ENCODE results near the gene ANKRD39.

The ANKRD39 gene

DNA sequence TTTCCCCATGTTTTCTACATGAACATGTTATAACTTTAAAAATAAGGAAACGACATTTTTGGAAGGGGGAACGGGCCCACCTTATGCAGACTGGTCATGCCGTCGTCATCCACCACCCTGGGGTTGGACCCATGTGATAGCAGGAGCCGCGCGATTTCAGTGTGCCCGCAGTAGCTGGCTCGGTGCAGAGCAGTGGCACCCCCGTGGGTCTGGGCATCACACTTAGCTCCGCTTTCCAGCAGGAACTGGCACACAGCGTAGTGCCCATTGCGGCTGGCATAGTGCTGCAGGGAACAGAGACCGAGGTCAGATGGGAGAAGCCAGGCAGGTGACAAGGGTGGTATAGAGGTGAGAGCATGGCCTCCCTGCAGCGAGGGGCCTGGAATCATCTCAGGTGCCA lies 4.5 kb downstream of the ANKRD39 start:
- DNase-seq (ENCODE audit: low read depth), result no peak

DNA sequence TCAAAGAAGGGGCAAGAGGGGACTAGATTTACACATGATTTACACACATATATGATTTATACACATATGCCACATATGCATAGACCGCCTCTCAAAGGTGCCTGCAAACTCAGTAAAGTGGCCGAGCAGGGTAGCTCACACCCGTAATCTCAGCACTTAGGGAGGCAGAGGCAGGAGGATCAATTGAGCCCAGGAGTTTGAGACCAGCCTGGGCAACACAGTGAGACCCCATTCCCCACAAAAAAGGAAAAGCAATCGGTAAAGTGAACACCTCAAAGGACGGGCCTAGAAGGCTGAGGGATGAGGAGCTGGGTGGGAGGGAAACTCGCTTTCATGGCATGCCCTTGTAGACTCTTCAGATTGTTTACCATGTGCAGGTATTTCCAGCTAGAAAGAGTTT lies 5.1 kb downstream of the ANKRD39 start:
- DNase-seq (ENCODE audit: low read depth), result no peak

DNA sequence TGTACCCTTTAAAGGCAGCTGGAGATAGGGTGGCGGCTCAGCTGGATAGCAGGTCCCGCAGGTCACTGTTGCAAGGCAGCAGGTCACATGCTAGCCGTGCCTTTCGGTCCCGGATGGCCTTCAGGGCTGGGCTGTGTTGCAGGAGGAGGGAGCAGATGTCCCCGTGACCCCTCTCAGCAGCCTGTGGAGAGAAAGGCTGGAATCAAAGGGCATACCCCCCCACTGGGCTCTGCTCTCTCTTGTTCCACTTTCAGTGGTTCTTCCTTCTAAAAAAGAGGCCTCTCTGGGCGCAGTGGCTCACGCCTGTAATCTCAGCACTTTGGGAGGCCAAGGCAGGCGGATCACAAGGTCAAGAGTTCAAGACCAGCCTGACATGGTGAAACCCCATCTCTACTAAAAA lies 9.6 kb downstream of the ANKRD39 start:
- no peak for DNase-seq (ENCODE audit: low read depth)

DNA sequence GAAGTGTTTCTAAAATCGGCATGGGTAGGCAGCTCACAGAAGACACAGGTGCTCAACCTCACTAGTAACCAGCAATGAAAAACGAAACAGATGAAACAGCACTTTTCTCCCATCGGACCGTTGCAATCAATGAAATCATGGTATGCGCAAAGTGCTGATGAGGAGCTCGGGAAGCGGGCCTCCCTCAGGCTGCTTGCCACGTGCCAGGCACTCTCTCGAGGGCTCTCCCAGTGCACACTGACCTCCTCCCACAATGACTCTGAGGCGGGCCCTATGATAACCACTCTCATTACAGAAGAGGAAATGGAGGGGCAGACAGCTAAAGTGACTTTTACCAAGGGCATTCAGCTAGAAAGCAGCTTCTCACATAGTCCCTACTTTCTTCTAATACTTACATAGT lies 10.2 kb downstream of the ANKRD39 start:
- no peak for DNase-seq (ENCODE audit: low read depth)

DNA sequence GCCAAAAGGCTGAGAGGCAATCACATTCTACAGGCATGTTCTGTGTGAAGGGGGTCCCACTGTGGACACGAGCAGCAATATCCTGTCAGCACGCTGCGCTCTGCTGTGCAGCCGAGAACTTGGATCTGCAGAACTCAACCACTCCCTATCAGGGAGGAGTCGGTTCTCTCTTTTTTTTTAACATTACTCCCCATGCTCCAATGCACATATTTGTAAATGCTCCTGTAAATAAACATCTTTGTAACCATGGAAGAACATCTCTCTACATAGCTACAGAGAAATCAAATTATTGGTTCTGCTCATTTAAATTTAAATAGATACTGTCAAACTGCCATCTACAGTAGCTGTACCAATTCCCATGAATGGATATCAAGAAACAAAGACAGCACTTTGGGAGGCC lies 11.0 kb downstream of the ANKRD39 start:
- DNase-seq (ENCODE audit: low read depth), result no peak

DNA sequence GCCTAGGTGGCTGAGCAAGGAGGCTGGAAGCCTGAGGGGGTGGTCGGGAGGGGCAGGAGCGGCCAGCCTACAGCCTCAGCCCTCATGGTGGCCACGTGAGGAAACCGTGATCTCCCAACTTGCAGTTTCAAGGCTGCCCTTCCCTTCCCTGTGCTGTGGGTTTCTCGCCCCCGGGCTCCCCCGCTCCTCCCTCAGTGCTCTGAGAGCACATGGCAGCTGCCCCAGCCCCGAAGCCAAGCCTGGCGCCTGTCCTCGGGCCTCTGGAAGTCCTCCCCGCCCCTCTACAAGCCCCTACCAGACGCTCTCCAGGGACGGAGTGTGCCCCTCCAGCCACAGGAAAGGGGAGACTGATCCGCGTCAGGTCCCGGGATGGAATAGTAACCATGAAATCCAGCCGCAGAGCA lies 13.4 kb downstream of the ANKRD39 start:
- DNase-seq (ENCODE audit: low read depth), result no peak

DNA sequence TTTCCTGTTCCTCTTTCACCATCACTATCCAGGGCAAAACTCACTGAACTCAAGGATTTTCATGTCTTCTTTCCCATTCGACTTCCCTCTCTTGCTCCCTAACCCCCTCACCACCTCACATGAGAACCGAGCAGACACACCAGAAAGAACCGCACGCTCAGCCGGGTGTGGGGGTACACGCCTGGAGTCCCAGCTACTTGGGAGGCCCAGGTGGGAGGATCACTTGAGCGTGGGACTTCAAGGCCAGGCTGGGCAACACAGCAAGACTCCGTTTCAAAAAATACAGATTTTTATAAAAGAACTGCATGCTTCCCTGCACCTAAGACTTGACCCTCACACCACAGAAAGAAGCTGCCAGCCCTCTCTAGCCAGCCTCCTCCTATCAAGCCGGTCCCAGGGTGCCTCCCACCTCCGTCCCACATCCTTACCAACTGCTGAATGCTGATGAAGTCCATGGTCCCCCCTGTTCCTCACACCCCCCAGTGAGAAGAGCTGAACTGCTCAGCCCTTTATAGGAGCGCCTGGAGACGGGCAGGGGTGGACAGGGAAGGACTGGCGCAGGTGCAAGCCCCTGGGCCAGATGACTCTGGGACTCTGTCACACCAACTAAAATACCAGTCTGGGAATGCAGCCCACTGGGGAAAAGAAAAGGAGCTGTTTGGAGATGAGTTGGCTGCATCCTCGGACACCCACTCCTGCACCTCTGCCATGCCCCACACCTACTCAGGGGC lies 14.1 kb downstream of the ANKRD39 start, which contains the start of gene ANKRD23:
Gene ANKRD23 (minus strand): TSS at position 484 of the 731 bp plus-strand sequence. CDS start 29 bp downstream, at position 455.
- DNase-seq (ENCODE audit: low read depth), result no peak

DNA sequence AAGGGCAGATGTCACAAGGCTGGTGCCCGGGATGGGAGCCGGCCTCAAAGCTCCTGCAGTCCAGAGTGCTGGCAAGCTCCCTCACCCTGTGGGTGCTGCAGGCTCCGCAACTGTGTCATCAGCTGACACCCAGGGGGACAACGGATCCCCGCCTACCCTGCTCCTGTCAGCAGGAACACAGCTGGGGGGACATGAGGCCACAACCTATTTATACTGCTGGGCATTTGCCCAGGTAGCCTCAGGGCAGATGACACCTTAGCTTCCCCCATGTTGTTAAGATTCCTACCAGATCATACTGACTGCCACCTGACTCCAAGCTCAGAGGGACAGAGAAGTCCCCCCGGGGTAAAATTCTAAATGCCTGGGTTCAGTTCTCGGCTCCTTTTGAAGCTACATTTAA lies 15.2 kb downstream of the ANKRD39 start:
- no peak for DNase-seq (ENCODE audit: low read depth)

DNA sequence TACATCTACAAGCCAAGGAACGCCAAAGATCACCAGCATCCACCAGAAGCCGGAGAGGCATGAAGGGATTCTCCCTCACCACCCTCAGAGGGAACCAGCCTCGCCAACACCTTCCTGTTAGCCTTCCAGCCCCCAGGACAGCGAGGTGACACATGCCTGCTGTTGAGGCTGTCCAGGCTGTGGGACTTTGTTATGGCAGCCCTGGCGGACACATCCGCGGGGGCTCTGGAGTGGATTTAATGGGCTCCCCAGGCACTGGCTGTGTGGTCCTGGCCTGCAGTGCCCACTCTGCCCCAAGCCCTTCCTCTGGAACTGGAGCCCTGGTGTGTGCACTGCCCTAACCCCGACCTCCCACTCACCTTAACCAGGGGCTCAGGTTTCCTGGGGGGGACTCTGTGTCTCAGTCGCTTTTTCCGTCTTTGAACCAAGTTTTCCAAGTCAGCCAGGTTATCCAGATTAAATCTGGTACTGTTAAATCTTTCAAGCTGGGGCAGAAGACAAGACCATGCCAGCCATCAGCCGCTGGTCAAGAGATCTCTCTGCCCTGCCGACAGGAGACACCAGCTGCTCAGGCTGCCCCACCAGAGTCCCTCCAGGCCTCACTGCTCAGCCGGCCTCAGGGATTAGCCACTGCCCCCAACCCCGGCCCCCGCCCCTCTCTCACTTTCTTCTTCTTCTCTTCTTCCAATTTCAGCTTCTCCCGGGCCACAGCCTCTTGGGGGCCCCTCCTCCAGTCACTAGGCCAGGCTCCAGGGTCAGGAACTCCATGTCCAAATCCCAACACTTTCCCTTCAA lies 15.9 kb downstream of the ANKRD39 start:
- DNase-seq (ENCODE audit: low read depth), result no peak

DNA sequence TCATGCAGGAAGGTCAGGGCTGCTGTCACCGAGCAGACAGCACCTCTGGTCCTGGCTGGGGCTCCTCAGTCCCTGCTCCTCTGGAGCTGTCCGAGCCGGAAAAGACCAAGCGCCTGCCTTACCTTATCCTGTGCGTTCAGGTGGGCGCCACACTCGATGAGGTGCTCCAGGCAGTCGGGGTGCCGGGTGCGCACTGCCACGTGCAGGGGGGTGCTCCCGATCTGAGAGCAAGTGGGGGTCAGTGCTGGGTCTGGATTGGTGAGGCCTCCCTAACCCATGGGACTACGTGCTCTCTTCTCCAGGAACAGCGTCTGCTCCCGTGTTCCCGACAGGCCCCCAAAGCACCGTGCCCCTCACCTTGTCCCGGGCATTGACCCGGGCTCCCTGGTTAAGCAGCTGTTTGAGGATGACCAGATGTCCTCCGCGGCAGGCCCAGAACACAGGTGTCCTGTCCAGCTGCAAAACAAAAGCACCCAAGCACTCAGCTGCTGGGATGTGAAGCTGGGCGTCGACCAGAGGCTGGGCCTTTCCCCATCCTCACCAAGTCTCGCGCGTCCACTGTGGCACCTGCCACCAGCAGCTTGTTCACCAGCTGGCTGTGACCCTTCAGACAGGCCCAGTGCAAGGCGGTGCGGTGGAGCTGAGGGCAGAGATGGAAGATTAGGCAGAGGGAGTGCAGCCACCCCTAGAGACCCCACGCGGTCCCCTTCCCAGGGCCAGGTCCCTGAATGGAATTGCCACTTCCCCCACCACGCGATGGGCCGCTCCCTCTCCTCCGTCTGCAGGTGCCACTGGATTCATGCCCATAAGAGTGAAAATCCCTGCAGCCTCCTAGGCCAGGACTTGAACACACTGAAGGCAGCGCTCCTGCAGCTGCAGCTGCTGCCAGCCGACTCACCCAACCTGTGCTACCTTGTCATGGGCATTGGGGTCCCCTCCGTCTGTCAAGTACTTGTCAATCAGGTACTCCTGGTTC lies 17.7 kb downstream of the ANKRD39 start:
- DNase-seq (ENCODE audit: low read depth), result no peak

DNA sequence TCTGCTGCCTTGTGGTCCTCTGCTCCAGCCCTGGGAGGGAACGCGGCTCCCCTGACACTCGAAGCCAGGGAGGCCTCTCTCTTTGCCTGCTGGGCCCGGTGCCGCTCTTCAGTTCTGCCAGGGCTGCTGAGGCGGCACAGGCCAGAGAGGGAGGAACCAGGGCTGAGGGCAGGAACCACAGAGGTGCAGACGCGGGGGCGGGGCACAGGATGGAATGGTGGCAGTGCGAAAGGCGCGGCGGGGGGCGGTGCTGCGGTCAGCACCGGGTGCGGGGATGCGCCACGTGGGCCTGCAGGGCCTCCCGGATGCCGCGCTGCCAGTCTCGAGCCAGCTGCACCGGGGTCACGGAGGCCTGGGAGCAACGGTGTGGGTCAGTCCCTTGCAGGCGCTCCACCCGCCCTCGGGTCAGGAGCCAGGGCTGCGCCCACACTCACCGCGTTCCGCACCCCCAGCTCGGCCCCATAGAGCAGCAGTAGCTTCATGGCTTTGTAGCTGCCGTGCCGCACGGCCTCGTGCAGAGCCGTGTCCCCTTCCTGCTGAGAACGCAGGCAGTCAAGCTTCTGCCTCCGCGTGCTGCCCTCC lies 18.4 kb downstream of the ANKRD39 start:
- DNase-seq (ENCODE audit: low read depth), result peak; percentile 66

DNA sequence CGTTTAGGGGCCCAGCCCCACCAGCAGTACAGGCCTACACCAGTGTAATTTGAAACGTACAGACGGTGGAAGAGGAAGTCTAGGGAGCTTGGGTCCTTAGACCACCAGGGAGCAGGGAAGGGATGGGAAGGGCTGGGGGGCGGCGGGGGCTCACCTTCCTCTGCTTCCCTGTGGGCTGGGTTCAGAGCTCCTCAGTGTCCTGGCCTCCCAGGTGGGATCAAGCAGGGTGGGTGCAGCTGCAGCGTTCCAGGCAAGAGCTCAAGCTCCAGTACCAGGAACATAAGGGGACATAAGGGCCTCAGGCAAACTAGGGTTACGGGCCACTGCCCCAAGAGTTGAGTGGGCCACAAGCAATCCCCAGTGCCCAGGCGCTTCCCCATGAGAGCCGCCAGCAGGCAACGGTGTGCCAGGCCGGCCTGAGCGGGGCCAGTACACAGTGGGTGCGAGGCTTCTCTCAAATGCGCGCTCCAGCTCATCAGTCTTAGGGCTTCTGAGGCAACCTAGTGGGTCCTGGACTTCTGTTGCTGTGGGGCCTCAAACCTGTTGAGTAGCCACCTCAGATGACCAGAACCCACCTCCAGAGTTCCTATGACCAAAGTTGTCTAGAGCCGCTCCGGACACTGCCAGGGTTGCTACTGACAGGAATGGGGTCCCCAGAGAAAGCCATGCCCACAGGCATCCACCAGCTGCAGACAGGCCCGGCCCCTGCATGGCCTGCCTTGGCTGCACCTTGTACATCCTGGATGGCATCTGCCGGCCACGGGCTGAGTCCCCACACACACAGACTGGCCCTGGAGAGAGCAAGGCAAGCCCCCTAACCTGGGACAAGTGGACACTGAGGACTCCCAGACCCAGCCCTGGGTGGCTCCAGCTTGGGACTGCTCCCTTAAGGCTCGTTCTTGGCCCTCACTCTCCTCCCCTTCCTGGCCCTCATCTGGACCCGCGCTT lies 19.2 kb downstream of the ANKRD39 start:
- no peak for DNase-seq (ENCODE audit: low read depth)

DNA sequence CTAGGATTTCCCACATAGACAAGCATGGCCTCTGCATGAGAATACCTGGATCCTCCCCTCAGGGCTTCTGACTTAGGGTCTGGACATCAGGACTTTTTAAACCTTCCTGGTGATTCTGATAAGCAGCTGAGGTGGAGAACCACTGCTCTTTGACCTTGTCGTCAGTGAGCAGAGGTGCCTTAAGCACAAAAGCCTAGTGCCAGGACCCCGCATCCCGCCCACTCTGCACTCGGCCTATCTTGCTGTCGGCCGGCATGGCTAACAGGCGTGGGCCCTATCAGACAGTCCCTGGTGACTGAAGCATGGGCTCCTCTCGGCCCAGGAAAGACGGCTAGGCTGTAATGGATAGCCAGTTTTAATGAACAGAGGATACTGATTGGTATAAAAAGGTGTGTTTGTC lies 20.2 kb downstream of the ANKRD39 start:
- DNase-seq (ENCODE audit: low read depth), result no peak

DNA sequence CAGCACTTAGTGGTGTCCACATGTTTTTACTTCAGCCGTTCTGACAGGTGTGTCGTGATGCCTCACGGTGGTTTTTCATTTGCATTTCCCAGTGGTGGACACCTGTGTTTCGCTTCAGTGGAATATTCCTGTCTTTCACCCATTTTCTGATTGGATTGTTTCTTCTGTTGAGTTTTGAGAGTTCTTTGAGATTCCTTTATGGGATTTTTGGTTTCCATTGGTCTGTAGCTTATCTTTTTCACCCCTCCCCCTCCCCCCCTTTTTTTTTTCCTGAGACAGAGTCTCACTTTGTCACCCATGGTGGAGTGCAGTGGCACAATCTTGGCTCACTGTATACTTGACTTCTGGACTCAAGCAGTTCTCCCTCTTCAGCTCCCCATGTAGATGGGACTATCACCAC lies 22.0 kb downstream of the ANKRD39 start:
- no peak for DNase-seq (ENCODE audit: low read depth)

DNA sequence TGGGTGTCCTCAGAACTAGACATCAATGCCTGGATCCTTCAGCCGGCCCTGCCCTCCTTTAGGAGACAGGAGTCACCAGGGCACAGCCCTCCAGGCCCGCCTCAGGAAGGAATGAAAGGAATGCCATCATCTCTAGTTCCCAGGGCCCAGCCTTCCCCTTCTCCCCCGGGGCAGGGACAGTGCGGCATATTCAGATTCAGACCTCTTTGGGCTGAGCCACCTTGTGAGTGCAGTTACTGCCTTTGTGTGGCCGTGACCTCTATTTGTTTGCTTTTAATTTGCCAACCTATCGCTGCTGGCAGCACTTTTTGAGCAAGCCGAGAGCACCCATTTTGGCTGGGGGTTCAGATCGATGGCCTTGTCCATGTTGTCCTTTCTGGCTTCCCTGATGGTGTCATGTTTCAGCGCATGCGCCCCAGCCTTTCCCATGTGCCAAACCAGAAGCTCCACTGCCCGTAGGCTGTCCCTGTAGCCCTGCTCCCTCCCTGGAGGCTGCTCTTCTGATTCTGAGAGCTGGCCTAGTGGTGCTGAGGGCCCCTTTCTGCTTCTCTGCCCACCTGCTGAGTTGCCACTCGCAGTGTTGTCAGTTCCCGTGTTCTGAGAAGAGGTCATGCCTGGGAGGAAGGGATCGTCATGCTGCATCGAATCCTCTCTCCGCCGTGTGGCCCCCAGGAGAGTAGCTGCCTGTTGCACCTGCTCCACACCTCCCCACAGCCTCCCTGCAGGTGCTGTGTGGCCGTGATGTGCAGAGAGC lies 24.9 kb downstream of the ANKRD39 start:
- no peak for DNase-seq (ENCODE audit: low read depth)

DNA sequence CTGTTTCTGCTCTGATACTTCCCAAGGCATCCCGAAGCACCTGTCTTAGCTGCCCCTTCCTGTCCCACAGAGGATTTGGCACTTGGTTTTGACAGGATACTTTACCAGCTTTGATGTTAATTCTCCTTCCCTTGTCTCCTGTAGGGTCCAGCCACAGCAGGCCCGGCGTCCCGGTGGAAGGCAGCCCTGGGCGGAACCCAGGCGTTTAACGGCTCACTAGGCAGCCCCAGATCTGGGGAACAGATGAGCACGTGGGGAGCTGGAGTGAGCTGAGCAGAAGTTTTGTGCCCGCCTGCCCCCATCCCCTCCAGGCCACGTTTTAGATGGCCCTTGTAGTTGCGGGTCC lies 25.4 kb downstream of the ANKRD39 start:
- no peak for DNase-seq (ENCODE audit: low read depth)

DNA sequence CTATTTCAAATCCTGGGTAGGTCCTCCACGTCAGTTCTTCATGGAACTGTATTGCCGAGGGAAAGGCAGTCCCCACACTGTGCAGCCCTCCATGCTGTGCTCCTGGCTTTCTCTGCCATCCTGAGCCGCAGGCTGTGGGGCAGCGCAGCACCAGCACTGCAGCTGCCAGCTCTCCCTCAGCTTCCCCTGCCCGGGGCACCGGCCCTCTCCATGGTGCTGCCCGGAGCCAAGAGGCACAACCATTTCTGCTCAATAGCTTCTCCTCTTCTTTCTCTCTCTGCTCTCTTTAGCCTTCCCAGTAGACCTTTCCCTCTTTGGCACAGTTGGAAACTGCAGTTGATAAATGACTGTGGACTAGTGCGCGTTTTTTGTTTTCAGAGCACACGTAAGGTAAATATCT lies 26.1 kb downstream of the ANKRD39 start:
- no peak for DNase-seq (ENCODE audit: low read depth)

DNA sequence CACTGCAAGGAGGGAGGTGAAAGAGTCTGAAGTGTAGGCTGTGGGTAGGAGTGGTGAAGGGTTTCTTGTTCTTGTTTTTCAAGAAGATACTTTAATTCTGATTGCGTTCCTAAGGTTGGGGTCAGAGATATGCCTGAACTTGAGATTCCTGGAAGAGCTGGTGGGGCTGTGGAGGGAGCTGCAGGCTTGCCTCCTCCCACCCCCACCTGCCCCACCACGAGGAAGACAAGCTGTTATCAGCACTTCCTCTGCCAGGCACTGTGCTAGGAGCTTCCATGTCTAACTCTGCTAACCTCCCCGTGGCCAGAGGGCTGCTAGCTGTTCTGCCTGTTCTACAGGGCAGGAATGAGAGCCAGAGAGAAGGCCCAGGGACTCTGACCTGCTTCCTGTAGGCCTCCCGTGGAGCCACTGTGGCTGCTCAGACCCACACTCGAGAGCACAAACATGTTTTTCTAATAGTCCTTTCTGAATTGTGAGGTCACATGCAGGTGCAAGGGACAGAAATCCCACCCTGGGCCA lies 27.7 kb downstream of the ANKRD39 start:
- DNase-seq (ENCODE audit: low read depth), result no peak

DNA sequence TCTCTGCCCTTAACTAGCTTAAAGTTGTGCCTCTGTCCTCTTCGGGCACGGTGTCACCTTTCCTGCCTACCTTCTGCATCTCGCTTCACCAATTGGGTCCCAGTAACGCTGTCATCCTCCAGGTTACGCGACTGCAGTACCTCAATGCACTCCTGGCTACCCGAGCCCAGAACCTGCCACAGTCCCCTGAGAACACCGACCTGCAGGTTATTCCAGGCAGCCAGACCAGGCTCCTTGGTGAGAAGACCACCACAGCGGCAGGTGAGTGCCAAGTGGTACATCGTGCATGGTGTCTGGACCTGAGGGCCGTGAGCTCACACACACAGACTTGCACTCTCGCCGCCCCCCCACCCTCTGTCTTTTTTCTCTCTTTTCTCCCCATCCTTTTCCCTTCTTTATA lies 28.9 kb downstream of the ANKRD39 start:
- no peak for DNase-seq (ENCODE audit: low read depth)

DNA sequence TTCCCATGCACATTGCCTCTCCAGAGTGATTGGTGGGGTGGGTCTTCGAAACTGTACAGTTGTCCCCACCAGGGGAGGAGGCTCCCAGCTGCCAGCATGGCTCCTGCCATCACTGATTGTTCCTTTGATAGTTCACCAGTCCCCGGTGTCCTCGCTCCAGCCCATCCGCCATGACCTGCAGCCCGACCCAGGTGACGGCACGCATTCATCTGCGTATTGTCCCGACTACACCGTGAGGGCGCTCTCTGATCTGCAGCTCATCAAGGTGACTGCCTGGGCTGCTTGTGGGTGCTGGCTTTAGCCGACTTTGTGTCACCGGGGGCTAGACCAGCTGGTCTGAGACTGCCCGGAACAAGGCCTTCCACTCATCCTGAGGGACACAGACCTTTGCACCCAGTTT lies 29.4 kb downstream of the ANKRD39 start:
- DNase-seq (ENCODE audit: low read depth), result no peak

Data from stimulated activated CD8-positive, alpha-beta memory T cell treated with anti-CD3 and anti-CD28 coated beads, Interleukin-12 subunit alpha, Interleukin-12 subunit beta, amount 100 ng/mL, for 4 hours (primary cell).